ENCODE results near the gene RPL13.
A peak's percentile ranks its signal among the peaks of the same experiment; 100 is the strongest.

RPL13 gene

GRCh38 chr16:89545044-89545830 is 15.2 kb upstream of the RPL13 start:
- DNase-seq (ENCODE audit: low read depth): no peak

- DNase-seq (ENCODE audit: low read depth): no peak
Observed at GRCh38 chr16:89545831-89546574, 14.5 kb upstream of the RPL13 start.

GRCh38 chr16:89546781-89547180 is 13.7 kb upstream of the RPL13 start:
- no peak for DNase-seq (ENCODE audit: low read depth)

- DNase-seq (ENCODE audit: low read depth): no peak
Observed at GRCh38 chr16:89547291-89547690, 13.2 kb upstream of the RPL13 start.

- no peak for DNase-seq (ENCODE audit: low read depth)
Observed at GRCh38 chr16:89547860-89548259, 12.6 kb upstream of the RPL13 start.

GRCh38 chr16:89548344-89549006 is 12.0 kb upstream of the RPL13 start:
- DNase-seq (ENCODE audit: low read depth): no peak

- DNase-seq (ENCODE audit: low read depth): no peak
Observed at GRCh38 chr16:89549007-89549700, 11.3 kb upstream of the RPL13 start.

GRCh38 chr16:89550421-89551007 is 10.0 kb upstream of the RPL13 start:
- no peak for DNase-seq (ENCODE audit: low read depth)

GRCh38 chr16:89552329-89552728 is 8.2 kb upstream of the RPL13 start:
- no peak for DNase-seq (ENCODE audit: low read depth)

- no peak for DNase-seq (ENCODE audit: low read depth)
Observed at GRCh38 chr16:89552913-89553312, 7.6 kb upstream of the RPL13 start.

GRCh38 chr16:89553733-89554132 is 6.7 kb upstream of the RPL13 start:
- DNase-seq (ENCODE audit: low read depth): no peak

GRCh38 chr16:89554343-89554742 is 6.1 kb upstream of the RPL13 start:
- no peak for DNase-seq (ENCODE audit: low read depth)

- DNase-seq (ENCODE audit: low read depth): no peak
Observed at GRCh38 chr16:89555265-89555664, 5.2 kb upstream of the RPL13 start.

- DNase-seq (ENCODE audit: low read depth): no peak
Observed at GRCh38 chr16:89555780-89556179, 4.7 kb upstream of the RPL13 start.

GRCh38 chr16:89556750-89557689 is 3.5 kb upstream of the RPL13 start:
- peak; percentile 76 for DNase-seq (ENCODE audit: low read depth)

- no peak for DNase-seq (ENCODE audit: low read depth)
Observed at GRCh38 chr16:89557690-89558490, 2.6 kb upstream of the RPL13 start.

GRCh38 chr16:89561142-89561883 is 831 bp downstream of the RPL13 start:
- no peak for DNase-seq (ENCODE audit: low read depth)

GRCh38 chr16:89561884-89562599 is 1.6 kb downstream of the RPL13 start:
- DNase-seq (ENCODE audit: low read depth): no peak

GRCh38 chr16:89562939-89563338 is 2.5 kb downstream of the RPL13 start:
- no peak for DNase-seq (ENCODE audit: low read depth)
